Right lobe of liver (tissue), 6 donors: ENCODE results near the gene MAPT. TPM values are rescaled to one million over a fixed set of nuclear protein-coding genes. Genes with fewer than 3 reads are reported as not detected.

Experiments used
- ATAC-seq, 4 donors: fragments of 200-7000 bp; cut with Tn5 transposase; one replicate each; pipeline ENCODE4 v1.9.1; 2020; ENCODE audit warnings: mild to moderate bottlenecking in 4 of 4, moderate library complexity in 4 of 4
- DNase-seq, 3 donors: peaks; one replicate each; pipeline ENCODE4 v3.0.0-alpha.2; 2020
- H3K27ac ChIP-seq, 3 donors: fragments of 200-600 bp; one replicate each; pipeline ENCODE4 v1.8.0; 2022
- H3K27me3 ChIP-seq, 2 donors: fragments of 200-600 bp; one replicate each; pipeline ENCODE4 v1.8.0; 2022
- H3K36me3 ChIP-seq, 4 donors: fragments of 200-600 bp; sonication (generic) in 1 of 4; one replicate each; pipeline versions ENCODE4 v1.5.1 to v1.8.0; 2017 to 2022; ENCODE audit warnings: control low read depth in 1 of 4
- H3K4me1 ChIP-seq, 4 donors: fragments of 200-600 bp; sonication (generic) in 1 of 4; one replicate each; pipeline versions ENCODE4 v1.5.1 to v1.8.0; 2017 to 2022; ENCODE audit warnings: control low read depth in 1 of 4
- H3K4me3 ChIP-seq, 3 donors: fragments of 200-600 bp; one replicate each; pipeline ENCODE4 v1.8.0; 2022
- H3K9me3 ChIP-seq, 4 donors: fragments of 200-600 bp; sonication (generic) in 1 of 4; one replicate each; pipeline versions ENCODE4 v1.5.1 to v1.8.0; 2017 to 2022; ENCODE audit warnings: control low read depth in 1 of 4
- POLR2A ChIP-seq: fragments of 450-650 bp; IDR thresholded peaks from one replicate; pipeline ENCODE4 v1.6.1; 2017; ENCODE audit warnings: antibody characterized with exemption, mild to moderate bottlenecking
- WGBS: methylation state at CpG from one replicate; pipeline ENCODE4 v1.1.6; 2018; ENCODE audit warnings: low coverage, low lambda C conversion rate; ENCODE audit not compliant: insufficient coverage; ENCODE audit errors: missing lambda C conversion rate; 5-methylcytosine and 5-hydroxymethylcytosine counted together
- intact Hi-C, 2 donors: fragments of 100-400 bp; cut with DNase I; formaldehyde crosslinking; loops; one replicate each; pipeline versions ENCODE4 v1.11.2 to v1.14.1; 2022
- total RNA-seq, 6 experiments: library from RNA; depleted of rRNA in 2 of 6; stranded (reverse); fragments of >200 nt in 2 of 6; fragmentation: NEBNext Ultra II Directional in 3 of 6; extraction: Animal tissue kit (Norgen Biotek cat#: 25700) in 3 of 6; gene quantifications; one replicate each; pipeline versions ENCODE4 v1.1.0 to v1.2.4, GENCODE V29; 2016 to 2023
- TF ChIP-seq, protein P1 (sequence below), 4 donors: fragments of 200-600 bp in 3 of 4; fragments of 450-650 bp in 1 of 4; IDR thresholded peaks; one replicate each; pipeline versions ENCODE4 v1.5.1 to v1.8.0; 2016 to 2022; ENCODE audit warnings: antibody characterized with exemption in 4 of 4, mild to moderate bottlenecking in 2 of 4
- donor health status: DM: no; HTN: yes; CAD: no.
- donor health status: DM: no; HTN: no; CAD: no.
- donor health status: DM: no; HTN: no; CAD: no.
- donor health status: DM: no; HTN: yes; CAD: no.
- donor health status: DM: no; HTN: yes; CAD: no.

Gene MAPT
- total RNA-seq, 6 experiments from 2014 or later: 0.39 to 4.9 (median 0.59) TPM

DNA sequence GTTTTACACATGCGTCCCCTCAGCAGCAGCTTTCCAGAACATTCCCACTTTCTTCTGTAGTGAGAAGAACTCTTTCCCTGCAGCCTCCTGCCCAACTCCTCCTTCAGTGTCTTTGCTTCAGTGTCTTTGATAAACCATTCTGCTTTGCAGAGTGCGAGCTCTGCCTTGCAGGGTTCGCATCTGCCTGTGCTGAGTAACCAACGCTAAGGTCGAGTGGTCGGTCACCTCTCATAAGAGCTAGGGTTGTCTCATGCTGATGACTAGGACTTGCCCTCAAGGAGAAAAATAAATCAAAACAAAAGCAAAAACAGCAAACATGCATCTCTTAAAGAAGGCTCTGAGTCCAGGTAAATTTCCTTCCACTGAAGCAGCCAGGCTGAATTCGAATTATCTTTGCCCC, 22.7 kb downstream of the MAPT start:
- H3K9me3 ChIP-seq: no peaks in the 10 kb centered on the region
- WGBS: 79% methylated on average over 7 of the region's 7 CpGs
- intact Hi-C loops: no loop called here
- no peak for DNase-seq
- no peak overlapping the region for H3K4me3 ChIP-seq
- TF ChIP-seq, protein P1, sequence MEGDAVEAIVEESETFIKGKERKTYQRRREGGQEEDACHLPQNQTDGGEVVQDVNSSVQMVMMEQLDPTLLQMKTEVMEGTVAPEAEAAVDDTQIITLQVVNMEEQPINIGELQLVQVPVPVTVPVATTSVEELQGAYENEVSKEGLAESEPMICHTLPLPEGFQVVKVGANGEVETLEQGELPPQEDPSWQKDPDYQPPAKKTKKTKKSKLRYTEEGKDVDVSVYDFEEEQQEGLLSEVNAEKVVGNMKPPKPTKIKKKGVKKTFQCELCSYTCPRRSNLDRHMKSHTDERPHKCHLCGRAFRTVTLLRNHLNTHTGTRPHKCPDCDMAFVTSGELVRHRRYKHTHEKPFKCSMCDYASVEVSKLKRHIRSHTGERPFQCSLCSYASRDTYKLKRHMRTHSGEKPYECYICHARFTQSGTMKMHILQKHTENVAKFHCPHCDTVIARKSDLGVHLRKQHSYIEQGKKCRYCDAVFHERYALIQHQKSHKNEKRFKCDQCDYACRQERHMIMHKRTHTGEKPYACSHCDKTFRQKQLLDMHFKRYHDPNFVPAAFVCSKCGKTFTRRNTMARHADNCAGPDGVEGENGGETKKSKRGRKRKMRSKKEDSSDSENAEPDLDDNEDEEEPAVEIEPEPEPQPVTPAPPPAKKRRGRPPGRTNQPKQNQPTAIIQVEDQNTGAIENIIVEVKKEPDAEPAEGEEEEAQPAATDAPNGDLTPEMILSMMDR (IDR thresholded peaks at IDR 0.05): no peak
- TF ChIP-seq POLR2A: no peak
- H3K27ac ChIP-seq: no peak overlapping the region
- ATAC-seq: no peak
- peaks cover 0 to 30% (median 9%) of the 10 kb centered on the region in 4 donors for H3K36me3 ChIP-seq
- no peaks in the 10 kb centered on the region for H3K27me3 ChIP-seq
- peaks cover 0 to 3% (median 0%) of the 10 kb centered on the region in 4 donors for H3K4me1 ChIP-seq

DNA sequence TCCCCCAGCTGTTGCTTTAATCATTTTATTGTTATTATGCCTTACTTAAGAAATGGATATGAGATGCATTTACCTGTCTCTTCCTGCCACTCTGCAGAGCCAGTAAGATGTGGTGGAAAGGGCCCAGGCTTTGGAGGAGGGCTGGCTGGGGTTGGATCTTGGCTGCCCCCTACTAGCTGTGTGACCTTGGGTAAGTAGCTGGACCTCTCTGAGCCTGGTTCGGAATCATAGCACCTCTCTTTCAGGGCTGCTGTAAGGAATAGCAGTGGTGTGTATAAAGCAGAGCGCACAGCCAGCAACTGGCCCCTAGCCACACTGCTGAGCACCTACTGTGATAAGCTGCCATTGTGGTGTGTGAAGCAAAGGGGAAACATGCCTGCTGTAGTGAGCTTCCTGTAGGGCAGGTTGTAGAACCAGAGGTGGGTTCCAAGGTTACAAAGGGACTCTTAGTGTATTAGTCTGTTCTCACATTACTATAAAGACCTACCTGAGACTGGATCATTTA, 23.9 kb downstream of the MAPT start:
- Histone ChIP-seq H3K4me1 (peaks cover 0 to 8% (median 1%) of the 10 kb centered on the region in 4 donors), H3K27ac (no peak overlapping the region), H3K4me3 (no peak overlapping the region), H3K36me3 (peaks cover 0 to 42% (median 12%) of the 10 kb centered on the region in 4 donors), H3K9me3 (no peaks in the 10 kb centered on the region), H3K27me3 (no peaks in the 10 kb centered on the region)
- 92% methylated on average over 2 of the region's 2 CpGs for WGBS
- no peak for DNase-seq
- no peak for ATAC-seq
- TF ChIP-seq POLR2A: no peak
- TF ChIP-seq, protein P1 (IDR thresholded peaks at IDR 0.05): no peak
- intact Hi-C loops: no loop called here

DNA sequence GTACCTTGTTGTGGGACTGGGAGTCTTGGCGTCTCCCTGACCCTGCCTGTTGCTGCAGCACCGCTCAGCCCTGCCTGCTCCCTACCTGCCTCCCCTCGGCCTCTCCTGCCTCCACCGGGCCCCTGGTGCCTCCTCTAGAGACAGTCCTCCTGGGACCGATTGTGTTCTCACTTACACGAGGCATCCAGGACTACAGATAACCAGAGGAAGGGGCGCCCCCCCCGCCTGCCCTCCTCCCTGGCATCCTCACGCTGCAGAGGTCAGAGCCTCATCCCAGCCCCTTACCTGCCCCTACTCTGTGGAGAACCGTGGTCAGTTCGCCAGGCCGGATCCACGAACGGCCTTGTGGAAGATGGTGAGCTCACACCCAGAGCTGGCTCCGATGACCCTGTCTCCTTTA, 24.8 kb downstream of the MAPT start:
- Histone ChIP-seq H3K36me3 (peaks cover 0 to 46% (median 12%) of the 10 kb centered on the region in 4 donors), H3K9me3 (no peaks in the 10 kb centered on the region), H3K27ac (no peak overlapping the region), H3K4me3 (no peak overlapping the region), H3K27me3 (no peaks in the 10 kb centered on the region), H3K4me1 (peaks cover 0 to 16% (median 5%) of the 10 kb centered on the region in 4 donors)
- intact Hi-C loops: no loop called here
- TF ChIP-seq, protein P1 (IDR thresholded peaks at IDR 0.05): no peak
- no peak for TF ChIP-seq POLR2A
- ATAC-seq (peak in 1 of 4 donors; percentile 2), DNase-seq (no peak)
- 84% methylated on average over 5 of the region's 15 CpGs for WGBS

DNA sequence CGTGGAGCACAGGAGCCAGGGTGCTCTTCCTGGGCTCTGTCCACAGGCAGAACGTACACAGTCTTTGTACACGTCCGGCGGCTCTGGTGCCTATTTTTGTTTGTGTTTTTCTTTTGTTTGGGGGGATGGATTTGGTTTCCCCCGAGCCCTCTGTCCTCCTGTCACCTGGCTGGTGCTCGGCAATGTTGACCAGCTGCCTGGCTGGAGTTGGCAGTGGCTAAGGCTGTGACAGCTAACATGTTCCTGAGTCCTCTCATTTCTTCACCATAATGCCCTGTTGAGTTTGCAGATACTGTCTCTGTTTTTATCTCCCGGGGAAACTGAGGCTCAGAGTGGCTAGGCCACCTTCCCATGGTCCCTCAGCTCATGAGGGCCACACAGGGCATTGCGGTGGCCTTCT, 25.7 kb downstream of the MAPT start:
- no peaks in the 10 kb centered on the region for H3K27me3 ChIP-seq
- ATAC-seq: no peak
- intact Hi-C loops: no loop called here
- no peak for DNase-seq
- WGBS: 75% methylated on average over 8 of the region's 9 CpGs
- no peak for TF ChIP-seq POLR2A
- TF ChIP-seq, protein P1 (IDR thresholded peaks at IDR 0.05): no peak
- H3K9me3 ChIP-seq: no peaks in the 10 kb centered on the region
- peaks cover 0 to 46% (median 12%) of the 10 kb centered on the region in 4 donors for H3K36me3 ChIP-seq
- no peak overlapping the region for H3K27ac ChIP-seq
- no peak overlapping the region for H3K4me3 ChIP-seq
- H3K4me1 ChIP-seq: peaks cover 0 to 25% (median 10%) of the 10 kb centered on the region in 4 donors
